Heart left ventricle (tissue), 16 donors: ENCODE measurements around the gene MKI67. TPM values are rescaled to one million over a fixed set of nuclear protein-coding genes. Genes with fewer than 3 reads are reported as not detected.

Source experiments
- ATAC-seq, 4 donors: fragments of 200-7000 bp; cut with Tn5 transposase; one replicate each; pipeline ENCODE4 v1.9.1; 2020 to 2022; ENCODE audit warnings: moderate library complexity in 4 of 4, mild to moderate bottlenecking in 3 of 4, moderate number of reproducible peaks in 1 of 4
- DNase-seq, 5 donors: peaks; one replicate each; pipeline ENCODE4 v3.0.0-alpha.2; 2020
- H3K27ac ChIP-seq, 12 donors: fragments of 200-600 bp; sonication (generic) in 4 of 12; one replicate each; pipeline versions ENCODE4 v1.5.0 to v1.8.0; 2016 to 2022; ENCODE audit warnings: mild to moderate bottlenecking in 2 of 12
- H3K27me3 ChIP-seq, 9 donors: fragments of 200-600 bp; sonication (generic) in 2 of 9; one replicate each; pipeline versions ENCODE4 v1.5.1 to v1.8.0; 2016 to 2022; ENCODE audit warnings: mild to moderate bottlenecking in 3 of 9
- H3K36me3 ChIP-seq, 9 donors: fragments of 200-600 bp; sonication (generic) in 2 of 9; one replicate each; pipeline versions ENCODE4 v1.5.0 to v1.8.0; 2018 to 2022; ENCODE audit warnings: mild to moderate bottlenecking in 2 of 9
- H3K4me1 ChIP-seq, 12 donors: fragments of 200-600 bp; sonication (generic) in 4 of 12; one replicate each; pipeline versions ENCODE4 v1.5.0 to v1.8.0; 2016 to 2022; ENCODE audit warnings: mild to moderate bottlenecking in 3 of 12
- H3K4me3 ChIP-seq, 12 donors: fragments of 200-600 bp; sonication (generic) in 4 of 12; one replicate each; pipeline versions ENCODE4 v1.5.0 to v1.8.0; 2017 to 2022; ENCODE audit warnings: mild to moderate bottlenecking in 9 of 12, moderate library complexity in 4 of 12
- H3K9me3 ChIP-seq, 12 donors: fragments of 200-600 bp; sonication (generic) in 4 of 12; one replicate each; pipeline versions ENCODE4 v1.5.0 to v1.8.0; 2016 to 2022; ENCODE audit warnings: mild to moderate bottlenecking in 1 of 12
- CTCF ChIP-seq, 12 donors: fragments of 200-600 bp; sonication (generic) in 4 of 12; IDR thresholded peaks; one replicate each; pipeline versions ENCODE4 v1.5.0 to v1.8.0; 2018 to 2022; ENCODE audit warnings: antibody characterized with exemption in 12 of 12, mild to moderate bottlenecking in 5 of 12
- POLR2A ChIP-seq, 2 donors: fragments of 450-650 bp; IDR thresholded peaks; one replicate each; pipeline ENCODE4 v1.6.1; 2017; ENCODE audit warnings: antibody characterized with exemption in 2 of 2, mild to moderate bottlenecking in 2 of 2, moderate library complexity in 2 of 2
- WGBS, 4 donors: extraction: QIAGEN DNeasy Blood & Tissue Kit in 2 of 4; methylation state at CpG; one replicate each; pipeline versions ENCODE4 v1.1.5 to v1.1.7; 2013 to 2018; 5-methylcytosine and 5-hydroxymethylcytosine counted together
- intact Hi-C, 10 donors: fragments of 100-400 bp; cut with DNase I; formaldehyde crosslinking; loops; one replicate each; pipeline versions ENCODE4 v1.11.1 to v1.14.2; 2022
- polyA plus RNA-seq, 2 donors: library from polyadenylated mRNA; stranded (reverse); fragments of 200-250 nt; gene quantifications; one replicate each; pipeline ENCODE4 v1.2.3, GENCODE V29; 2013
- total RNA-seq, 9 donors: library from RNA; depleted of rRNA in 2 of 9; stranded (reverse); fragments of >200 nt in 2 of 9; fragmentation: NEBNext Ultra II Directional in 3 of 9; extraction: Animal tissue kit (Norgen Biotek cat#: 25700) in 3 of 9; gene quantifications; one replicate each; pipeline versions ENCODE4 v1.1.0 to v1.2.4, GENCODE V29; 2016 to 2023
- donor health status: ischemic (EF 13 %, LVEDD 7.1; RV severe dilation, severe dysfunction).
- donor health status: healthy with polysubstance abuse.
- donor health status: DM: no; HTN: yes; CAD: no.
- donor health status: DM: no; HTN: no; CAD: no.
- donor health status: ischemic (EF 25% LVEDD 6.9; RV normal size, moderate dysfunction).
- donor health status: ischemic (EF 25% LVEDD 5.7; RV mildly dilated, moderate dysfunction).
- donor health status: healthy.
- donor health status: DM: yes; HTN: yes; CAD: no.
- donor health status: ischemic (EF 35%, LVEDD 5.7; RV mildly dilated, moderate dysfunction).
- donor health status: nonischemic (EF 11% LVEDD 7.7; RV severe dilation, severe dysfunction).
- donor health status: DM: yes; HTN: yes; CAD: no.
- donor health status: PGD.
- donor health status: ischemic (EF 29% LVEDD 5.4; RV normal size, mild dysfunction).
- donor health status: nonischemic (EF 23%, LVEDD 6.1; RV moderate dilation, normal function).

MKI67 gene
- total and polyA plus RNA-seq, 11 donors = 0.04 to 27.9 (median 0.52) TPM

GRCh38 chr10:128053356-128053755, 72.9 kb downstream of the MKI67 start:
- Histone ChIP-seq H3K4me3 (no peak overlapping the region), H3K36me3 (peaks cover 0 to 77% (median 35%) of the 10 kb centered on the region in 9 donors), H3K27me3 (no peaks in the 10 kb centered on the region), H3K27ac (peak overlapping the region in 1 of 12 donors; percentile 55), H3K9me3 (no peaks in the 10 kb centered on the region), H3K4me1 (peaks cover 0 to 75% (median 11%) of the 10 kb centered on the region in 12 donors)
- ATAC-seq (no peak), DNase-seq (peak in 1 of 5 donors; percentile 17)
- WGBS, 4 donors = 96 to 99% (median 97%) methylated on average over 7 of the region's 7 CpGs
- TF ChIP-seq POLR2A (IDR thresholded peaks at IDR 0.05) (no peak), CTCF (IDR thresholded peaks at IDR 0.05) (no peak)
- intact Hi-C loops = no loop called here

GRCh38 chr10:128052696-128053095, 73.5 kb downstream of the MKI67 start:
- TF ChIP-seq POLR2A (IDR thresholded peaks at IDR 0.05) (no peak), CTCF (IDR thresholded peaks at IDR 0.05) (no peak)
- Histone ChIP-seq H3K27me3 (no peaks in the 10 kb centered on the region), H3K4me1 (peaks cover 0 to 77% (median 17%) of the 10 kb centered on the region in 12 donors), H3K4me3 (no peak overlapping the region), H3K27ac (peak overlapping the region in 1 of 12 donors; percentile 83), H3K9me3 (no peaks in the 10 kb centered on the region), H3K36me3 (peaks cover 0 to 70% (median 35%) of the 10 kb centered on the region in 9 donors)
- ATAC-seq (no peak), DNase-seq (peak in 1 of 5 donors; percentile 8)
- WGBS, 4 donors = 94 to 97% (median 96%) methylated on average over 7 of the region's 7 CpGs
- intact Hi-C loops = no loop called here

- no peaks in the 10 kb centered on the region for H3K9me3 ChIP-seq
- intact Hi-C loops = no loop called here
- H3K27ac ChIP-seq = peak overlapping the region in 4 of 12 donors; percentile 8 to 83 (median 16)
- peak overlapping the region in 1 of 12 donors; percentile 40 for H3K4me3 ChIP-seq
- H3K4me1 ChIP-seq = peaks cover 0 to 83% (median 26%) of the 10 kb centered on the region in 12 donors
- TF ChIP-seq POLR2A (IDR thresholded peaks at IDR 0.05) (no peak), CTCF (IDR thresholded peaks at IDR 0.05) (no peak)
- ATAC-seq = no peak
- DNase-seq = peak in 1 of 5 donors; percentile 24
- 83 to 97% (median 93%) methylated on average over 5 of the region's 5 CpGs for WGBS, 4 donors
- peaks cover 0 to 59% (median 29%) of the 10 kb centered on the region in 9 donors for H3K36me3 ChIP-seq
- no peaks in the 10 kb centered on the region for H3K27me3 ChIP-seq
These were observed 74.7 kb downstream of the MKI67 start for GRCh38 chr10:128051548-128051947.

- no peaks in the 10 kb centered on the region for H3K27me3 ChIP-seq
- H3K9me3 ChIP-seq = no peaks in the 10 kb centered on the region
- H3K27ac ChIP-seq = peak overlapping the region in 5 of 12 donors; percentile 8 to 83 (median 19)
- peaks cover 0 to 89% (median 24%) of the 10 kb centered on the region in 12 donors for H3K4me1 ChIP-seq
- peaks cover 0 to 53% (median 25%) of the 10 kb centered on the region in 9 donors for H3K36me3 ChIP-seq
- intact Hi-C loops = no loop called here
- ATAC-seq (peak in 1 of 4 donors; percentile 17), DNase-seq (peak in 2 of 5 donors; percentile 46 to 50)
- TF ChIP-seq POLR2A (IDR thresholded peaks at IDR 0.05) (no peak), CTCF (IDR thresholded peaks at IDR 0.05) (no peak)
- peak overlapping the region in 1 of 12 donors; percentile 70 for H3K4me3 ChIP-seq
These were observed 75.3 kb downstream of the MKI67 start for GRCh38 chr10:128050936-128051335.
